HFF-Myc (cell line): ENCODE results near the gene ARMC9.

ENCODE experiments used
- DNase-seq: peaks from one replicate; pipeline ENCODE4 v3.0.0-alpha.2; 2011; ENCODE audit warnings: low read depth; ENCODE audit errors: extremely low read depth
- H3K4me3 ChIP-seq: replicated peaks from 2 replicates; pipeline ENCODE4 v1.5.1; 2011; ENCODE audit warnings: low read depth, mild to moderate bottlenecking, control low read depth, low read length
- CTCF ChIP-seq: IDR thresholded peaks from 2 replicates; pipeline ENCODE4 v1.5.1; 2012; ENCODE audit warnings: mild to moderate bottlenecking, low read depth, low read length, control low read depth; ENCODE audit errors: missing control alignments

Gene ARMC9

GRCh38 chr2:231308219-231308618 lies 109.8 kb downstream of the ARMC9 start:
- H3K4me3 ChIP-seq = no peak overlapping the region
- TF ChIP-seq CTCF = no peak
- no peak for DNase-seq

- TF ChIP-seq CTCF = no peak
- no peak overlapping the region for H3K4me3 ChIP-seq
- DNase-seq = no peak
These were observed 110.4 kb downstream of the ARMC9 start for GRCh38 chr2:231308631-231309428.

- no peak for TF ChIP-seq CTCF
- no peak for DNase-seq
- no peak overlapping the region for H3K4me3 ChIP-seq
These were observed 113.6 kb downstream of the ARMC9 start for GRCh38 chr2:231312066-231312465.

GRCh38 chr2:231315896-231316295 lies 117.5 kb downstream of the ARMC9 start:
- no peak for DNase-seq
- no peak for TF ChIP-seq CTCF
- no peak overlapping the region for H3K4me3 ChIP-seq

GRCh38 chr2:231317579-231317978 lies 119.1 kb downstream of the ARMC9 start:
- H3K4me3 ChIP-seq = no peak overlapping the region
- TF ChIP-seq CTCF = no peak
- DNase-seq = no peak

GRCh38 chr2:231318436-231318835 lies 120.0 kb downstream of the ARMC9 start:
- no peak for DNase-seq
- TF ChIP-seq CTCF = no peak
- no peak overlapping the region for H3K4me3 ChIP-seq

GRCh38 chr2:231318954-231319353 lies 120.5 kb downstream of the ARMC9 start:
- TF ChIP-seq CTCF = no peak
- H3K4me3 ChIP-seq = no peak overlapping the region
- no peak for DNase-seq
